Fibroblast of villous mesenchyme (primary cell): ENCODE results near the gene UTP25. TPM values are rescaled to one million over a fixed set of nuclear protein-coding genes. Genes with fewer than 3 reads are reported as not detected.
A peak's percentile ranks its signal among the peaks of the same experiment; 100 is the strongest.

Source experiments
- DNase-seq: peaks from one replicate; pipeline ENCODE4 v3.0.0-alpha.2; 2010; ENCODE audit warnings: low read depth
- H3K4me3 ChIP-seq: 2 replicates; pipeline ENCODE4 v1.5.1; 2011; ENCODE audit warnings: low read depth, mild to moderate bottlenecking, low read length
- total RNA-seq: library from RNA; depleted of rRNA; stranded (reverse); fragments of >200 nt; gene quantifications from 2 replicates; pipeline ENCODE4 v1.2.3, GENCODE V29; 2012
- TF ChIP-seq, protein P1 (sequence below): IDR thresholded peaks from 2 replicates; pipeline ENCODE4 v1.5.1; 2012; ENCODE audit warnings: low read depth, mild to moderate bottlenecking, low read length; ENCODE audit not compliant: insufficient read depth

UTP25 gene
- total RNA-seq, 1 donor: 12.1 TPM

DNA sequence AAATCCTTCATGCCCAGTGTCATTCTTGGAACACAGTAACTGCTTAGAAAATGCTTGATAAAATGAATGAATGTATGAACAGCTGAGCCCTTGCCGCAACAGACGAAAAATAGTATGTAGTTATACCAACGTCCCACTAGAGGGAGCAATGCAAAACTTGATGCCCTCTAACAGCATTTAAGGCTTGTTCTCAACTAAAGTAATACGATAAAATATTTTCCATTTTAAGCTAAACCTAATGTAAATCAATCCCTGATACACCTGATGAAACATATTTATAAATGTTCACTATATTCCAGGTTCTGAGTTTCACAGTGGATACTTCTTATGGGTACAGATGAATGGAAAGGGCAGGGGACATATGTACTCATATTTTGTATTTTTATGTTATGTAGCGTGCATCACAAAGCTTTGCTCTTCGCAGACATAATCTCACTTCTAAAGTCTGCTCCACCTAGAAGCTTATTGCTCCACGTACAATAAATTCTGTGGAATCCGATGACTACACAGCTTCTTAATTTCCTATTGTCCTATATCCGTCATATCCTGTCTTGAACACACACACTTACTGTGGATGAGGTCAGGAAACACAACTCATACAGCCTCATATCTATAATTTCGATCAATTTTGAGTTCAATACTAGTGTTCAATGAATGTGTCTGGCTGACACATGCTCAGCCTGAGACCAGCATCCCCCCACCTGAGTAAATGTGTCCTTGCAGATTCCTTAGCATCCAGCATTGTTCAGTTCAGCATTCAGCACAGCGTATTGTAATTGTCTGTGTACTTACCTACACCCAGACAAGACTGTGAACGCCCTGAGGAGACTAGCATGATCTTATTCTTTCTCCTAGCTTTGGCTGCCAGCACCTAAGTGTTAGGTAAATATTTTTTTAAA, 4.4 kb upstream of the UTP25 start:
- H3K4me3 ChIP-seq: peak overlapping the region; percentile 2
- TF ChIP-seq, protein P1, sequence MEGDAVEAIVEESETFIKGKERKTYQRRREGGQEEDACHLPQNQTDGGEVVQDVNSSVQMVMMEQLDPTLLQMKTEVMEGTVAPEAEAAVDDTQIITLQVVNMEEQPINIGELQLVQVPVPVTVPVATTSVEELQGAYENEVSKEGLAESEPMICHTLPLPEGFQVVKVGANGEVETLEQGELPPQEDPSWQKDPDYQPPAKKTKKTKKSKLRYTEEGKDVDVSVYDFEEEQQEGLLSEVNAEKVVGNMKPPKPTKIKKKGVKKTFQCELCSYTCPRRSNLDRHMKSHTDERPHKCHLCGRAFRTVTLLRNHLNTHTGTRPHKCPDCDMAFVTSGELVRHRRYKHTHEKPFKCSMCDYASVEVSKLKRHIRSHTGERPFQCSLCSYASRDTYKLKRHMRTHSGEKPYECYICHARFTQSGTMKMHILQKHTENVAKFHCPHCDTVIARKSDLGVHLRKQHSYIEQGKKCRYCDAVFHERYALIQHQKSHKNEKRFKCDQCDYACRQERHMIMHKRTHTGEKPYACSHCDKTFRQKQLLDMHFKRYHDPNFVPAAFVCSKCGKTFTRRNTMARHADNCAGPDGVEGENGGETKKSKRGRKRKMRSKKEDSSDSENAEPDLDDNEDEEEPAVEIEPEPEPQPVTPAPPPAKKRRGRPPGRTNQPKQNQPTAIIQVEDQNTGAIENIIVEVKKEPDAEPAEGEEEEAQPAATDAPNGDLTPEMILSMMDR: peak; percentile 75
- DNase-seq: peak; percentile 68

DNA sequence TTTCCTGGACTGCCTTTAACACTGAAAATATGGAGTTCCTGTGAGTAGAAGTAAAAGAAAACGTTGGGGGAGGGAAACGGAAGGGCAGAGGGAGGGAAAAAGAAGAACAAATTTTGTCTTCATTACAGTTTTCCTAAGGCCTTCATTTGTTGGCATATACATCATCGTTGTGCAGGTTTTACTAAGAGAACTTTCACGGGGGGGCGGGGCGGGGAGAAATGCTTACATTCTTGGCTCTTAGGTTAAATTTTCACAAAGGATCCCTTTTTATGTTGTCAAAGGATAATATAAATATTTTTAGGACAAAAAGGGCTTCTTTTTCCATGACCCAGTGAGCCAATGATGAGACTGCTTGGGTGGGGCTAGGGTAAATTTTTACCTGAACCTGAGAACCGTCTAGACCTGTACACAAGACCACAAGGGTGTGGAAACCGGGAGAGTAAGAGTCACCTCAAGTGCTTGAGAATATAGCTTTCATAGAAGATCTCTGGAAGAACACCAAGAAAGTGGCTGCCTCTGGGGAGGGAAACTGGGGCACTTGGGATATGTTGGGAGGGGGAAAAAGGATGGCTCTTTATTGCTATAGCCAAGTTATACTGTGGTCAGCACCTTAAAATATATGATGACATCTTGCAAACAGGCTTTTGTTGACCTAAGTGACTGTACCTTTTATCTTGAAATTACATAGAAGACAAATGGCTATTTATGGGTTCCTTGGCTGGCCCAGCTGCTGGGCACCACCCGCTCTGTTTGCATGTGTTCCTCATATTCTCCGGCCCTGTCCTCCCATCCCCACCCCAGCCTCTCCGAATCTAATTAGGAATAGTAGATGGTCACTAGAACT, 2.0 kb upstream of the UTP25 start:
- H3K4me3 ChIP-seq: no peak overlapping the region
- TF ChIP-seq, protein P1: no peak
- DNase-seq: no peak

GRCh38 chr1:209829716-209830115, 1.9 kb downstream of the UTP25 start:
- H3K4me3 ChIP-seq: no peak overlapping the region
- TF ChIP-seq, protein P1: no peak
- no peak for DNase-seq

DNA sequence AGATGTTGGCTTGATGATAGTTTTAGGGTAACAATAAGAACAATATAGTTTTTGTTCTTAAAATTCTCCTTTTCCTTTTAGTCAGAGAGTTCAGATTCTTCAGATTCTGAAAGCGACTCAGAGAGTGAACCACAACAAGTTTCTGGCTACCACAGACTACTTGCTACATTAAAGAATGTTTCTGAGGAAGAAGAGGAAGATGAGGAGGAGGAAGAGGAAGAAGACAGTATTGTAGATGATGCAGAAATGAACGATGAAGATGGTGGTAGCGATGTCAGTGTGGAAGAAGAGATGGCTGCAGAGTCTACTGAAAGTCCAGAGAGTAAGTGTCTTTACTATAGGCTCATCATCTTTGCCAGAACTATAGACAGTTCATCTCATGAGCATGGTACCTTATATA, 3.0 kb downstream of the UTP25 start:
- no peak overlapping the region for H3K4me3 ChIP-seq
- no peak for DNase-seq
- TF ChIP-seq, protein P1: no peak

DNA sequence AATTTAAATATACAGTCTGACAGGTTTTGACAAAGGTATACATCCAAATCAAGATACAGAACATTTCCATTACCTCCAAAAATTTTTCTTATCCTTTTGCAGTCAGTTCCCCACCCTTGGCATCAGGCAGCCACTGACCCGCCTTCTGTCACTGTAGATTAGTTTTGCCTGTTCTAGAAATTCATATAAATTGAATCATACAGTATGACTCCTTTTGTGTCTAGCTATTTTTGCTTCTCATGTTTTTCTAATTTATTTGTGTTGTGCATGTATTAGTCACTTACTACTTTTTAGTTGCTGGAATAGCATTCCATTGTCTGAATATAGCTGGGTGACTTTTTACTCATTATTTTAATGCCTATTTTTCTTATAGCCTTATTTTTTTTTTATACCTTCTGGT, 3.8 kb downstream of the UTP25 start:
- DNase-seq: no peak
- no peak overlapping the region for H3K4me3 ChIP-seq
- TF ChIP-seq, protein P1: no peak

DNA sequence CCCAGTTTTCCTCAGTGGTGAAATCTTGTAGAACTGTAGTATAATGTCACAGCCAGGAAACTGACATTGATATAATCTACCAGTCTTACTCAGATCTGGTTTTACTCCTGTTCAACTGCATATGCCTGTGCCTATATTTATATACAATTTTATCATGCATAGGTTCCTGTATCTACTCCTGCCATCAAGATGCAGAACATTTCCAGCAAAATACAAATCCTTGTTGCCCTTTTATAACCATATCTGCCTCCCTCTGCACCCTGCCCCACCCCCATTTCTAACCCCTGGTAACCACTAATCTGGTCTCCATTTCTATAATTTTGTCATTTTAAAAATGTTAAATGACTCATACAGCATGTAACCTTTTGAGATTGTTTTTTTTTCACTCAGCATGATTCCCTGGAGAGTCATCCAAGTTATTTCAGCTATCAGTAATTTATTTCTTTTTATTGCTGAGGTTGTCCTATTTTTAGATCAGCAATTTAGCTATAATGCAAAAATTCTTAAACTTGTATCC, 8.1 kb downstream of the UTP25 start:
- no peak overlapping the region for H3K4me3 ChIP-seq
- TF ChIP-seq, protein P1: no peak
- peak; percentile 53 for DNase-seq
